Measurements from ENCODE around the gene DEXI.

GRCh38 chr16:10988164-10988803, 46.0 kb upstream of the DEXI start:
- TF ChIP-seq CTCF (IDR thresholded peaks at IDR 0.05) = peak in 2 of 7 experiments; percentile 8 to 19
- no peak for TF ChIP-seq POLR2A (IDR thresholded peaks at IDR 0.05)

Data from body of pancreas (tissue), 4 donors.